Esophagus squamous epithelium (tissue), 5 donors: ENCODE data around the gene LAGE3. TPM values are rescaled to one million over a fixed set of nuclear protein-coding genes. Genes with fewer than 3 reads are reported as not detected.

Experiments used
- DNase-seq: peaks from one replicate; lab custom pipeline; 2025; lab: John Stamatoyannopoulos, UW
- H3K27ac ChIP-seq, 4 donors: fragments of 200-600 bp; sonication (generic); one replicate each; pipeline ENCODE4 v1.5.1; 2016 to 2019; ENCODE audit warnings: mild to moderate bottlenecking in 1 of 4
- H3K27me3 ChIP-seq, 4 donors: fragments of 200-600 bp; sonication (generic); 1 replicate in 3 of 4; 2 replicates in 1 of 4; pipeline versions ENCODE4 v1.5.1 to v1.6.0; 2017 to 2021; ENCODE audit warnings: antibody characterized with exemption in 1 of 4
- H3K36me3 ChIP-seq, 3 donors: fragments of 200-600 bp; sonication (generic); one replicate each; pipeline ENCODE4 v1.5.1; 2016 to 2019
- H3K4me1 ChIP-seq, 3 donors: fragments of 200-600 bp; sonication (generic); one replicate each; pipeline ENCODE4 v1.5.1; 2017 to 2019
- H3K4me3 ChIP-seq, 4 donors: fragments of 200-600 bp; sonication (generic); 1 replicate in 3 of 4; 2 replicates in 1 of 4; pipeline ENCODE4 v1.5.1; 2016 to 2019; ENCODE audit warnings: mild to moderate bottlenecking in 2 of 4, moderate library complexity in 1 of 4
- H3K9me3 ChIP-seq, 3 donors: fragments of 200-600 bp; sonication (generic); one replicate each; pipeline ENCODE4 v1.5.1; 2016 to 2019
- CTCF ChIP-seq, 6 experiments: fragments of 450-650 bp in 4 of 6; fragments of 200-600 bp in 2 of 6; sonication (generic) in 2 of 6; IDR thresholded peaks; one replicate each; pipeline ENCODE4 v1.5.1; 2016 to 2019; ENCODE audit warnings: antibody characterized with exemption in 6 of 6, mild to moderate bottlenecking in 4 of 6, moderate library complexity in 4 of 6
- POLR2A ChIP-seq, 4 donors: fragments of 450-650 bp; IDR thresholded peaks; one replicate each; pipeline ENCODE4 v1.6.1; 2017; ENCODE audit warnings: antibody characterized with exemption in 4 of 4, mild to moderate bottlenecking in 4 of 4, moderate library complexity in 3 of 4
- WGBS, 2 donors: methylation state at CpG; one replicate each; pipeline ENCODE4 v1.1.5; 2018; 5-methylcytosine and 5-hydroxymethylcytosine counted together
- intact Hi-C: fragments of 100-400 bp; cut with DNase I; formaldehyde crosslinking; loops from one replicate; pipeline ENCODE4 v1.15.0; 2022
- total RNA-seq, 4 donors: library from RNA; depleted of rRNA; stranded (reverse); fragments of >200 nt; gene quantifications; one replicate each; pipeline ENCODE4 v1.1.0, GENCODE V29; 2016
- donor health status: DM: yes; HTN: yes; CAD: no.

Gene LAGE3
- total RNA-seq, 4 donors from 2014 or later = 18.2 to 44.3 (median 21.9) TPM

DNA sequence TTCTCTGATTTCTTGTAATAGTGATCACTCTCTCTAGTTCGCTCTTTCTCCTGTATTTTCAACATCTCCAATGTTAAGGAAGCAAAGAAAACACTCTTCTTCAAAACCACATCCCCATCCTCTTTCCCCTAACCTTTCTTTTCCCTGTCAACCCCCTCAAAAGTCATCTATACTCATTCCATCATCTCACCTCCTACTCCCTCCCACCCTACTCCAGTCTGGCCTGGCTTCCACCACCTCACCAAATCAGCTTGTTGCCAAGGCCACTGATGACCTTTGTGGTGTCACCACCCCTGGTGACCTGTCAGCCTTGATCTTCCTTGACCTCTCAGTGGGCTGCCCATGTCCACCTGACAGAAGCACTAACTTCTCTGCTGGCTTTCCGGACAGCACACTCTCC, 34.6 kb upstream of the LAGE3 start:
- TF ChIP-seq POLR2A (IDR thresholded peaks at IDR 0.05) (no peak), CTCF (IDR thresholded peaks at IDR 0.05) (no peak)
- H3K9me3 ChIP-seq = no peaks in the 10 kb centered on the region
- no peak overlapping the region for H3K27ac ChIP-seq
- no peak overlapping the region for H3K4me3 ChIP-seq
- DNase-seq = no peak
- intact Hi-C loops = no loop called here
- H3K4me1 ChIP-seq = peaks cover 4 to 28% (median 5%) of the 10 kb centered on the region in 3 donors
- WGBS, 2 donors = 68 to 92% methylated on average over 2 of the region's 2 CpGs
- H3K36me3 ChIP-seq = peaks cover 0 to 38% (median 0%) of the 10 kb centered on the region in 3 donors
- no peaks in the 10 kb centered on the region for H3K27me3 ChIP-seq

DNA sequence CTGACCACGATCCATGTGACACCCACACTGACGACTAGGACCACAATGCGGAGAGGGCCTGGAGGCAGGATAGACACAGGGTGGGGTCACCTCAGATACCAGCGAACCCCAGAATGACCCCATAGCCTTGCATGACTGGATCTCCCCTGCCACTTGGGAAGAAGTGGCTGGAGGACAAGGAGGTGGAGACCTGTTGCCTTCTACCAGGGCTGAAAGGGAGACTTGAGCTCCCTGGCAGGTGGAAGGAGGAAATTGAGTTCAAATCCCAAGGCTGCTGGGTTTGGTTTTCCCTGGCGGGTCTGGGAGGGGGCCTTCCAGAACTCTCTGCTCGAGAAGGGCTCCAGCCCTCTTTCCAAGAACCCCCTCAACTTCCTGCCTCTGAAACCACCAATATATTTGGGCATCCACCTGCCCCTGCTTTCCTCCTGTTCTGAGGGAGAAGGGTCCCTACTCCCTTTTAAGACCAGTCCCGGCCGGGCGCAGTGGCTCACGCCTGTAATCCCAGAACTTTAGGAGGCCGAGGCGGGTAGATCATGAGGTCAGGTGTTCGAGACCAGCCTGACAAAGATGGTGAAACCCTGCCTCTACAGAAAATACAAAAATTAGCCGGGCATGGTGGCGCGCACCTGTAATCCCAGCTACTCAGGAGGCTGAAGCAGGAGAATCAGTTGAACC, 33.9 kb upstream of the LAGE3 start:
- Histone ChIP-seq H3K4me3 (no peak overlapping the region), H3K4me1 (peaks cover 4 to 28% (median 5%) of the 10 kb centered on the region in 3 donors), H3K9me3 (no peaks in the 10 kb centered on the region), H3K27me3 (no peaks in the 10 kb centered on the region), H3K36me3 (peaks cover 0 to 45% (median 0%) of the 10 kb centered on the region in 3 donors), H3K27ac (no peak overlapping the region)
- TF ChIP-seq POLR2A (IDR thresholded peaks at IDR 0.05) (no peak), CTCF (IDR thresholded peaks at IDR 0.05) (no peak)
- intact Hi-C loops = no loop called here
- WGBS, 2 donors = 80 to 92% methylated on average over 1 to 9 of the region's 16 CpGs
- DNase-seq = no peak

DNA sequence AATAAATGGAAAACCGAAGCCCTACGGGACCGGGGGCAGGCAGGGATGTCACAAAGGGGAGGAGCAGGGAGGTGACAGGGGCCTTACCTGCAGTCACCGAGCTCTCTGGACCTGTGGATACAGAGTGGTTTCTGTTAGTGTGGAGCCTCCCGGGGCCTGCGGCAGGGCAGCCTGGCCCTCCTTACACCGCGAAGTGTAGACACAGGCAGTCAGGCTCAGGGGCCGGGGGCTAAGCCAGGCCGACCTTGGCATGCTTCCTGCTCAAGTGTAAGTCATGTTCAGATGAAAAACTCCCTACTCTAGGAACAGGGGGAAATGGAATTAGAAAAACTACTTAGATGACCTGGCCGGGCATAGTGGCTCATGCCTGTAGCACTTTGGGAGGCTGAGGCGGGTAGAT, 32.7 kb upstream of the LAGE3 start:
- intact Hi-C loops = no loop called here
- Histone ChIP-seq H3K27ac (no peak overlapping the region), H3K9me3 (no peaks in the 10 kb centered on the region), H3K4me3 (no peak overlapping the region), H3K4me1 (peaks cover 0 to 16% (median 0%) of the 10 kb centered on the region in 3 donors), H3K36me3 (peaks cover 0 to 57% (median 0%) of the 10 kb centered on the region in 3 donors), H3K27me3 (no peaks in the 10 kb centered on the region)
- no peak for TF ChIP-seq CTCF (IDR thresholded peaks at IDR 0.05)
- no peak for TF ChIP-seq POLR2A (IDR thresholded peaks at IDR 0.05)
- DNase-seq = no peak
- 94% methylated on average over 11 of the region's 12 CpGs; no CpG with 5 or more reads in 1 of the 2 donors for WGBS, 2 donors

DNA sequence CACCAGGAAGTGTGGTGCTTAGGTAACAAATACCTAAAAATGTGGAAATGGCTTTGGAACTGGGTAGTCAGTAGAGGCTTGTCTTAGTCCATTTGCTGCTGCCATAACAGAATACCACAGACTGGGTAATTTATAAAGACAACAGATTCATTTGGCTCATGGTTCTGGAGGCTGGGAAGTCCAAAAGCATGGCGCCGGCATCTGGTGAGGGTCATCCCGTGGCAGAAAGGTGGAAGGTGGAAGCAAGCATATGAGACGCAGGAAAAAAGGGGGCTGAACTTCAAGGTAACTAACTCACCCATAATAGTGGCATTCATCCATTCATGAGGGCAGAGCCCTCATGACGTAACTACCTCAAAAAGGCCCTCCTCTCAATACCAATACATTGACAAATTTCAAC, 30.4 kb upstream of the LAGE3 start:
- intact Hi-C loops = no loop called here
- 77 to 100% methylated on average over 1 to 5 of the region's 5 CpGs for WGBS, 2 donors
- Histone ChIP-seq H3K4me1 (peaks cover 0 to 3% (median 0%) of the 10 kb centered on the region in 3 donors), H3K27me3 (no peaks in the 10 kb centered on the region), H3K27ac (no peak overlapping the region), H3K4me3 (no peak overlapping the region), H3K36me3 (peaks cover 0 to 77% (median 0%) of the 10 kb centered on the region in 3 donors), H3K9me3 (no peaks in the 10 kb centered on the region)
- TF ChIP-seq CTCF (IDR thresholded peaks at IDR 0.05) = no peak
- no peak for TF ChIP-seq POLR2A (IDR thresholded peaks at IDR 0.05)
- no peak for DNase-seq

GRCh38 chrX:154508384-154508745, 29.3 kb upstream of the LAGE3 start:
- Histone ChIP-seq H3K36me3 (peaks cover 0 to 77% (median 0%) of the 10 kb centered on the region in 3 donors), H3K9me3 (no peaks in the 10 kb centered on the region), H3K27ac (no peak overlapping the region), H3K4me1 (no peaks in the 10 kb centered on the region), H3K4me3 (no peak overlapping the region), H3K27me3 (no peaks in the 10 kb centered on the region)
- 69 to 94% methylated on average over 3 of the region's 13 CpGs for WGBS, 2 donors
- no peak for TF ChIP-seq POLR2A (IDR thresholded peaks at IDR 0.05)
- no peak for TF ChIP-seq CTCF (IDR thresholded peaks at IDR 0.05)
- no peak for DNase-seq
- intact Hi-C loops = no loop called here
